NCI-H82 treated with DMSO at 0.1 percent for 48 hours (cell line): ENCODE results near the gene GGA3.
"Not testable (repeated sequence)": the region's sequence is repeated elsewhere in the genome, so short reads cannot be mapped to it uniquely, and the experiment has no call there.

ENCODE experiments used
- DNase-seq: peaks from one replicate; lab custom pipeline; 2025; ENCODE audit not compliant: unreplicated experiment; lab: John Stamatoyannopoulos, UW

GGA3 gene

GRCh38 chr17:75219815-75220214, 41.6 kb downstream of the GGA3 start:
- no peak for DNase-seq

DNA sequence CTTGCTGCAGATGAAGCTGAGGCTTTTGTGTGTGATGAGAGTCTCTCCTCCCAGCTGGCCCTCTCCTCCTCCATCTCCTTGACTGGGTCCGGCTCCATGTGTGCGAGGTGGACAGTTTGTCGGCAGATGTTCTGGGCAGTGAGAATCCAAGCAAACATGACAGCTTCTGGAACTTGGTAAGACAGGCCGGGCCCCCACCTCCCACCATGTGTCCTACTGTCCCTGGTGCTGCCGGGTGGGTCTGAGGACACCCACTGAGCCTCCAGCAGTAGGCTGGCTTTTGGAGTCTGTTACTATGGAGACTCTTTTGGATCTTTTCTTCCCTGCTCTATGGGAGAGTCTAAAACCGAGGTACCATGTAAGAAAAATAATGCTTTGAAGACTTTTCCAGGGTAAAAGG, 43.3 kb downstream of the GGA3 start:
- DNase-seq: no peak

GRCh38 chr17:75209061-75209460, 52.3 kb downstream of the GGA3 start:
- DNase-seq: no peak

GRCh38 chr17:75208161-75208560, 53.2 kb downstream of the GGA3 start:
- no peak for DNase-seq

DNA sequence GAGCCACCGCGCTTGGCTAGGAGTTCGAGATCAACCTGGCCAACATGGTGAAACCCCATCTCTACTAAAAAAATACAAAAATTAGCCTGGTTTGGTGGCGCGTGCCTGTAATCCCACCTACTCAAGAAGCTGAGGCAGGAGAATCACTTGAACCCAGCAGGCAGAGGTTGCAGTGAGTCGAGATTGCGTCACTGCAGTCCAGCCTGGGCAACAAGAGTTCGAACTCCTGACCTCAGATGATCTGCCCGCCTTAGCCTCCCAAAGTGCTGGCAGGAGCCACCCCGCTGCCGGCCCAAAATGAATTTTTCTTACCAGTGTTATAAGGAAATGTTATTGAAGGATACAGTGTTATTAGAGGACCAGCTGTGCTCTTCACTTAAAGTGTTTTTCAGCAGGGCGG, 53.6 kb downstream of the GGA3 start:
- no peak for DNase-seq

- not testable (repeated sequence) for DNase-seq
Measured at GRCh38 chr17:75207050-75207407, 54.4 kb downstream of the GGA3 start.

DNA sequence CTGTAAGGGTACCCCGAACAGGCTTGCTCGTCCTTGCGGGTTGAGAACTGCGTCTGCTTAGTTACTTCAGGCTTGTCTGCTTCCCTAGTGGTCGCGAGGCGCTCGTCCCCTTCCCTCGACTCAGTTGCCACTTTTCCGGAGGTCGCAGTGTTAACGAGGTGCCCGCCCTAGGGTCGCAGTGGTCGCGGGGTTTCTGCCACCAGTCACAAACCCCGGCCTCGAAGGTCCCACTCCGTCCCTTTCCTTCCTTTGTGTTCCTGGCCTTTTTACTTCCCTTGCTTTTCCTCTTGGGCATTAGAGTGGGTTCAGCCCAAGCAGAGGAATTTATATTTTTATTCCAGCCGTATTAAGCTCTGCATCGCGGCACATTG, 55.6 kb downstream of the GGA3 start:
- no peak for DNase-seq

GRCh38 chr17:75205037-75205792, 56.2 kb downstream of the GGA3 start, which contains the start of gene NUP85:
TSS of gene NUP85 (plus strand) at chr17:75205679. CDS start at chr17:75205762, 83 bp downstream.
- DNase-seq: peak; percentile 94

GRCh38 chr17:75199886-75200618, 61.4 kb downstream of the GGA3 start:
- no peak for DNase-seq

GRCh38 chr17:75194879-75195278, 66.5 kb downstream of the GGA3 start:
- no peak for DNase-seq

GRCh38 chr17:75191584-75191983, 69.8 kb downstream of the GGA3 start:
- no peak for DNase-seq

DNA sequence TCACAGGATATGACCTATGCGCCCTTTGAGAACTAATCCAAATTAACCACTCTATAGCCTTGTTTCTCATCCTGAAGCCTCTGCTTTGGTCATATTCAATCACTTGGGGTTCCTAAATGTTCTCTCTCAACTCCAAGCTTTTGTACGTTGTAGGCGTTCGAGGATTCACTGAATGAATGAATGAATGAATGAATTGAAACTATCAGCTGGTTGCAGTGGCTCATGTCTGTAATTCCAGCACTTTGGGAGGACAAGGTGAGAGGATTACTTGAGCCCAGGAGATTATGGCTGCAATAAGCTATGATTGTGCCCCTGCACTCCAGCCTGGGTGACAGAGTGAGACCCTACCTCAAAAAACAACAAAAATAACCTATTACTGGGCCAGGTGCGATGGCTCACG, 72.8 kb downstream of the GGA3 start:
- DNase-seq: no peak
